ENCODE measurements around the gene MSRB2.

The MSRB2 gene

DNA sequence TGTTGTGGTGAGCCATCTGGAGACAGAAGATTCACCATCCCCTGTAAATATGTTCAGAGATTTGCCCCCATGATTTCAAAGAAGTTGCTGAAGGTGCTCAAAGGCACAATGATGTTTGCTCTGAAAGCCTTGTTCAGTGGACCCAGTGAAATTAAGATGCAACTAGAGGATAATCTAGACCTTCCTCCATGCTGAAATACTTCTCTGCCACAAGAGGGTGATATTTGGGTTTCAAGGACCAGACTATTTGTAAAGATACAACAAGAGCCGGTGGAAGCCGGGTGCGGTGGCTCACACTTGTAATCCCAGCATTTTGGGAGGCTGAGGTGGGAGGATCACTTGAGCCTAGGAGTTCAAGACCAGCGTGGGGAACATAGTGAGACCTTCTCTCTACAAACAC, 13.5 kb upstream of the MSRB2 start:
- Histone ChIP-seq H3K9me3 (no peaks in the 10 kb centered on the region), H3K36me3 (no peaks in the 10 kb centered on the region), H3K27ac (no peak overlapping the region), H3K4me1 (ENCODE audit: control insufficient read depth in 1 of 2, insufficient read depth in 1 of 2, low read depth in 1 of 2, low read length in 1 of 2) (no peaks in the 10 kb centered on the region), H3K27me3 (peaks cover 56% of the 10 kb centered on the region), H3K4me3 (ENCODE audit: low read depth in 1 of 2, low read length in 1 of 2) (no peak overlapping the region)
- TF ChIP-seq, protein P1, sequence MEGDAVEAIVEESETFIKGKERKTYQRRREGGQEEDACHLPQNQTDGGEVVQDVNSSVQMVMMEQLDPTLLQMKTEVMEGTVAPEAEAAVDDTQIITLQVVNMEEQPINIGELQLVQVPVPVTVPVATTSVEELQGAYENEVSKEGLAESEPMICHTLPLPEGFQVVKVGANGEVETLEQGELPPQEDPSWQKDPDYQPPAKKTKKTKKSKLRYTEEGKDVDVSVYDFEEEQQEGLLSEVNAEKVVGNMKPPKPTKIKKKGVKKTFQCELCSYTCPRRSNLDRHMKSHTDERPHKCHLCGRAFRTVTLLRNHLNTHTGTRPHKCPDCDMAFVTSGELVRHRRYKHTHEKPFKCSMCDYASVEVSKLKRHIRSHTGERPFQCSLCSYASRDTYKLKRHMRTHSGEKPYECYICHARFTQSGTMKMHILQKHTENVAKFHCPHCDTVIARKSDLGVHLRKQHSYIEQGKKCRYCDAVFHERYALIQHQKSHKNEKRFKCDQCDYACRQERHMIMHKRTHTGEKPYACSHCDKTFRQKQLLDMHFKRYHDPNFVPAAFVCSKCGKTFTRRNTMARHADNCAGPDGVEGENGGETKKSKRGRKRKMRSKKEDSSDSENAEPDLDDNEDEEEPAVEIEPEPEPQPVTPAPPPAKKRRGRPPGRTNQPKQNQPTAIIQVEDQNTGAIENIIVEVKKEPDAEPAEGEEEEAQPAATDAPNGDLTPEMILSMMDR (IDR thresholded peaks at IDR 0.05) = no peak

DNA sequence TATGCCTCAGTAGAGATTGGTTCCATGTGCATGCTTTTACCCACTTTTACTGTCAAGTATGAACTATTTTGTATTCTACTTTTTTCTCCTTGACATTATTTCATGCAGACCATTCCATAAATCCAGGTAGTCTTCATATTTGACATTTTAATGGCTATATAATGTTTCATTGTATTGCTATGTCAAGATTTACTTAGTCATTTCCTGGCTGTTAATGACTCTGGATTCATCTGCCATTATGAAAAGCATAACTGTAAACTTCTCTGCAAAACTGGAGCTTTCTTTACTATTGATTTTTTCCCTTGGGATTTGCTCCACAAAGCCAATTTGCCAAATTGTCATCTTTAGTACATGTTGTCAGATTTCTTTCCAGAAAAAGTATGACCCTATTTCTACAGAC, 6.8 kb upstream of the MSRB2 start:
- no peaks in the 10 kb centered on the region for H3K4me1 ChIP-seq (ENCODE audit: control insufficient read depth in 1 of 2, insufficient read depth in 1 of 2, low read depth in 1 of 2, low read length in 1 of 2)
- TF ChIP-seq, protein P1 (IDR thresholded peaks at IDR 0.05) = no peak
- no peaks in the 10 kb centered on the region for H3K36me3 ChIP-seq
- no peak overlapping the region for H3K4me3 ChIP-seq (ENCODE audit: low read depth in 1 of 2, low read length in 1 of 2)
- H3K27me3 ChIP-seq = peaks cover 4% of the 10 kb centered on the region
- H3K27ac ChIP-seq = no peak overlapping the region
- H3K9me3 ChIP-seq = no peaks in the 10 kb centered on the region

DNA sequence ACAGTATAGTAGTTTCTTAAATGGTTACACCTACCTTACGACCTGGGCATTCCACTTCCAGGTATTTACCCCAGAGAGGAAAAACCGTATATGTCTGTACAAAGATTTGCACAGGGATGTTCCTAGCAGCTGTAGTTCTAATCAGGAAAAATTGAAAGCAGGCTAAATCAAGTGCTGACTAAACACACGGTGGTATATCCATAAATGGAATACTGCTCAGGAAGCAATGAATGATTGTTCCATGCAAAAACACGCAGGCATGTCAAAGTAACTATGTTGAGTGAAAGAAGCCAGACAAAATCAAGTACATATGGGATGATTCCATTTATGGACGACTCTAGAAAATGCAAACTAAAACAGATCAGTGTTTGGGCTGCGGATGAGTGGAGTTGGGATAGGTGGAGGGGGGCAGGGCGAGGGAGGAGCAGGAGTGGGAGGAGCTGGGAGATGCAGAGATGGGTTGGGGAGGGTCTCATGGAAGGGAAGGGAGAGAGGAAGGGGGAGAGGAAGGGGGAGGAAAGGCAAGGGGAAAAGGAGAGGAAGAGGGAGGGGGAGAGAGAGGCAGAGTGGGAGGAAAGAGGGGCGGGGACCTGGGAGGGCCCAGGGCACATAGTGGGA, 484 bp upstream of the MSRB2 start:
- Histone ChIP-seq H3K27me3 (no peaks in the 10 kb centered on the region), H3K9me3 (no peaks in the 10 kb centered on the region), H3K4me1 (ENCODE audit: control insufficient read depth in 1 of 2, insufficient read depth in 1 of 2, low read depth in 1 of 2, low read length in 1 of 2) (peaks cover 22 to 33% of the 10 kb centered on the region in 2 experiments), H3K4me3 (ENCODE audit: low read depth in 1 of 2, low read length in 1 of 2) (peak overlapping the region in 1 of 2 experiments; percentile 82), H3K27ac (peak overlapping the region; percentile 91), H3K36me3 (no peaks in the 10 kb centered on the region)
- TF ChIP-seq, protein P1 (IDR thresholded peaks at IDR 0.05) = no peak

DNA sequence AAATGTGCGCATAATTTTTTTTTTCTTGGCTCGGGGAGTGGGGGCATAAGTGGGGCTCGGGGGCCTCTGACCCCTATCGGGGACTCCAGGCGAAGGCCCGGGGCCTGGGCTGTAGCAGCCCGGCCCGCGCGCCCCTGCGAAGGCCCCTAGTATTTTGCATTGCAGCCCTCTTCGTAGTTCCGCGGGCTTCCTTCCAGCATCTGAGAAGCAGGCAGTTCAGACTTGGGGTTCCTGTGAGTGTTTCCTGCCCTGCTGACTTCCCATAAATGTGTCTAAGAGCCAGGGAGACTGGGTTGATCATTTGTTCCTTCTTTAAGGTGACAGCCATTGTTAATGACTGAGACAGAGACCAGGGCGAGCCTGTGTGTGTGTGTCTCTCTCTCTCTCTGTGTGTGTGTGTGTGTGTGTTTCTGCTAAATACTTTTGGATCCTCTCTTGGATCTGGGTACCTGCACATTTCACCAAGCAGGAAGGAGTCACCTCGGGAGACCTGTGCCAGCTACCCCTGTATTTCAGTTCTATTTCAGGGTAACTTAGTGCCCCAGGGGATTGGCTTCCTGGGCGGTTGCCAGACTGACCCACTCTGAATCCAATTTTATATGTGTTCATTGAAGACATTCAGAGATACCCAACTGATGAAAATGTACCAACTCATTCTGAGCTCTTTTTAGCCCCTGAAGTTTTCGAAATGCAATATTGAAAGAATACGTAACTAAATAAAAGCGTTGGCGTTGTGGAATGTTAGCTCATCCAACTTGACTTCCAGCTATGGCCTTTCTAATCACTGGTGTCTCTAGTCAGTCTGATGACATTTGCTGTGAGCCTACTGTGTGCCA, 805 bp downstream of the MSRB2 start:
- H3K27ac ChIP-seq = peak overlapping the region; percentile 91

DNA sequence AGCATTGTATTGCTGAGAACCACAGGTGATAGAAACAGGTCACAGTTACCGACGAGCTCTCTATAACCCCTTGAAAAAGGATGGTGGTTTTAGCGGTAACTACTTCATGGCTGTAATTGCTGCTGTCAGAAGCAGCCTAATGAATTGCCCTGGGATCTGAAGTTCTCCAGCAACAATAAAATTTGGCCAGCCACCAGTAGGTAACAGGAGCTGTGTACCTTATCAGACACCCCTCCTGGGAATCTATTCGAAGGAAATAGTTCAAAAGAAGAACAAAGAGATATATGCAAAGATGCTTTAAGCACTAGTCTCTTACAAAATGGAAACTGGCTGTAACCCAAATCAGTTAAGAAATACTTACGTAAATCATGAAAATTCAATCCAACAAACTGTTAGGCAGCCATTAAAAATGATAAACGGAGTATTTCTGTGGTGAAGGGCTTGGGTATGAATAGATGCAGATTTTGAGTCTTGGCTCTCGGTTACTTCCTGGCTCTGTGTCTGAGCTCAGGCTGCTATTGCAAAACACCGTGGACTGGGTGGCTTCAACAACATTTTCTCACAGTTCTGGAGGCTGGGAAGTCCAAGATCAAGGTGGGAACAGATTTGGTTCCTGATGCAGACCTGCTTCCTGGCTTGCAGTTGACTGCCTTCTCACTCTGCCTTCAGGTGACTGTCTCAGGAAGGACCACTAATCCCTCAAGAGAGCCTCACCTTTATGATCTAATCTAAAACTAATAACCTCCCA, 1.6 kb downstream of the MSRB2 start:
- TF ChIP-seq, protein P1 (IDR thresholded peaks at IDR 0.05) = no peak
- Histone ChIP-seq H3K27ac (peak overlapping the region; percentile 91), H3K4me3 (ENCODE audit: low read depth in 1 of 2, low read length in 1 of 2) (peak overlapping the region; percentile 59 to 82)

More for the DNA sequence above, 805 bp downstream of the MSRB2 start:
- Histone ChIP-seq H3K9me3 (no peaks in the 10 kb centered on the region), H3K36me3 (no peaks in the 10 kb centered on the region), H3K4me3 (ENCODE audit: low read depth in 1 of 2, low read length in 1 of 2) (peak overlapping the region; percentile 59 to 82), H3K27me3 (no peaks in the 10 kb centered on the region), H3K4me1 (ENCODE audit: control insufficient read depth in 1 of 2, insufficient read depth in 1 of 2, low read depth in 1 of 2, low read length in 1 of 2) (peaks cover 34 to 46% of the 10 kb centered on the region in 2 experiments)
- TF ChIP-seq, protein P1 (IDR thresholded peaks at IDR 0.05) = no peak

More for the DNA sequence above, 1.6 kb downstream of the MSRB2 start:
- Histone ChIP-seq H3K36me3 (no peaks in the 10 kb centered on the region), H3K4me1 (ENCODE audit: control insufficient read depth in 1 of 2, insufficient read depth in 1 of 2, low read depth in 1 of 2, low read length in 1 of 2) (peaks cover 42 to 46% of the 10 kb centered on the region in 2 experiments), H3K27me3 (no peaks in the 10 kb centered on the region), H3K9me3 (no peaks in the 10 kb centered on the region)
